ENCODE measurements around the gene STARD9. TPM values are rescaled to one million over a fixed set of nuclear protein-coding genes. Genes with fewer than 3 reads are reported as not detected.
"Not testable (repeated sequence)": the region's sequence is repeated elsewhere in the genome, so short reads cannot be mapped to it uniquely, and the experiment has no call there.

STARD9 gene
- total RNA-seq, 1 donor: 9.1 TPM

DNA sequence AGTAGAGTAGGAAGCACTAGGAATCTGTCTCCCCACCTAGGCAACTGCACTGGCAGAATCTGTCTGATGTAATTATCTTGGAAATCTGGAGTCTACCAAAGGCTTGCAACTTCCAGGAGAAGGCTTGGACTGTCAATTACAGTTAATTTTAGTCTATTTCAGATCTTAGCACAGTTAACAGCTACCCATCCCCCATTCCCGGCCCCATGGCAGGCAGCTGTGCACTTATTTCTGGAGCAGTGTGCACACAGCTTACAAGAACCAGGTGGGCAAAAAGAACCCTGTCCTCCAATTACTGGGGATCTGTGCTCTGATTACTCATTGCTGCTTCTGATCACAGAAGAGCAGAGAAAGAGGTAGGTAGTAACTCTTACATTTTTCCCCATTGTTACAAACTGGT, 173.9 kb downstream of the STARD9 start:
- no peak overlapping the region for H3K4me3 ChIP-seq (ENCODE audit: low read depth, low read length)
- TF ChIP-seq, protein P1, sequence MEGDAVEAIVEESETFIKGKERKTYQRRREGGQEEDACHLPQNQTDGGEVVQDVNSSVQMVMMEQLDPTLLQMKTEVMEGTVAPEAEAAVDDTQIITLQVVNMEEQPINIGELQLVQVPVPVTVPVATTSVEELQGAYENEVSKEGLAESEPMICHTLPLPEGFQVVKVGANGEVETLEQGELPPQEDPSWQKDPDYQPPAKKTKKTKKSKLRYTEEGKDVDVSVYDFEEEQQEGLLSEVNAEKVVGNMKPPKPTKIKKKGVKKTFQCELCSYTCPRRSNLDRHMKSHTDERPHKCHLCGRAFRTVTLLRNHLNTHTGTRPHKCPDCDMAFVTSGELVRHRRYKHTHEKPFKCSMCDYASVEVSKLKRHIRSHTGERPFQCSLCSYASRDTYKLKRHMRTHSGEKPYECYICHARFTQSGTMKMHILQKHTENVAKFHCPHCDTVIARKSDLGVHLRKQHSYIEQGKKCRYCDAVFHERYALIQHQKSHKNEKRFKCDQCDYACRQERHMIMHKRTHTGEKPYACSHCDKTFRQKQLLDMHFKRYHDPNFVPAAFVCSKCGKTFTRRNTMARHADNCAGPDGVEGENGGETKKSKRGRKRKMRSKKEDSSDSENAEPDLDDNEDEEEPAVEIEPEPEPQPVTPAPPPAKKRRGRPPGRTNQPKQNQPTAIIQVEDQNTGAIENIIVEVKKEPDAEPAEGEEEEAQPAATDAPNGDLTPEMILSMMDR (IDR thresholded peaks at IDR 0.05; ENCODE audit: insufficient read depth, low read depth, low read length): no peak
- DNase-seq (ENCODE audit: low read depth): no peak

DNA sequence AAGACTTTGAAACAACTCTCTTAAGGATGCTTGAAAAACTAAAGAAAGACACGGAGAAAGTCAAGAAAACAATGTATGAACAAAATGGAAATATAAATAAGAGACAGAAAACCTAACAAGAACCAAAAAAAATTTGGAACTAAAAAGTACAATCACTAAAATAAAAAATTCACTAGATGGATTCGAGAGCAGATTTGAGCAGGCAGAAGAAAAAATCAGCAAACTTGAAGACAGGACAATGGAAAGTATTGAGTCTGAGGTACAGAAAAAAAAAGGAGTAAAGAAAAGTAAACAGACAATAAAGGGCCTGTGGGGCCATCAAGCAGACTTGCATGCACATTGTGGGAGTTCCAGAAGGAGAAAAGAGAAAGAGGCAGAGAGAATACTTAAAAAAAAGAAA, 174.9 kb downstream of the STARD9 start:
- DNase-seq (ENCODE audit: low read depth): no peak
- TF ChIP-seq, protein P1 (IDR thresholded peaks at IDR 0.05; ENCODE audit: insufficient read depth, low read depth, low read length): no peak
- no peak overlapping the region for H3K4me3 ChIP-seq (ENCODE audit: low read depth, low read length)

DNA sequence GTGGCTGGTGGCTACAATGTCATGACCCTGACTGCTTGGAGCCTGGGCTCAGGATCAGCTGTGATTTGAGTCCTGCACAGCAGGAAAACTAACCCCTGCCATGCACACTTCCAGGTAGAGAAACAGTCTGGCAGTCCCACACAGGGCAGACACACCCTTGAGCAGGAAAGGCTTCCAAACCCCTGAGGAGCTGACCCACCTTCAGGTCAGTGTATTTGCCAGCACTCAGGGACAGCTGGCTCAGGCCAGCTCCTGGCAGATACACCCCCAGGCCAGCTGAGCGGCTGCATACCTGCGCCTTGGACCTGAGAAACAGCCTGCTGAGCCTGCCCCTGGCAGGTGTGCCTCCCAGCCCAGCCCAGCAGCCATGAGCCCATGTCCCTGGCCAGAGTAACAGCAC, 183.7 kb downstream of the STARD9 start:
- TF ChIP-seq, protein P1 (IDR thresholded peaks at IDR 0.05; ENCODE audit: insufficient read depth, low read depth, low read length): no peak
- no peak overlapping the region for H3K4me3 ChIP-seq (ENCODE audit: low read depth, low read length)
- no peak for DNase-seq (ENCODE audit: low read depth)

DNA sequence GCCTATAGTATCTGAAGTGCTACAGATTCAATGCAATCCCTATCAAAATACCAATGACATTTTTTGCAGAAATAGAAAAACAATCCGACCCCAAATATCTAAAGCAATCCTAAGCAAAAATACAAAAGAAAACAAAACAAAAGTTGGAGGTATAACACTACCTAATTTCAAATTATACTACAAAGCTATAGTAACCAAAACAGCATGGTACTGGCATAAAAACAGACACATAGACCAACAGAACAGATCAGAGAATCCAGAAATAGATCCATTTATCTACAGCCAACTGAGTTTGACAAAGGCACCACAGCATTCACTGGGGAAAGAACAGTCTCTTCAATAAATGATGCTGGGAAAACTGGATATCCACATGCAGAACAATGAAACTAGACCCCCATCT, 185.4 kb downstream of the STARD9 start:
- TF ChIP-seq, protein P1 (IDR thresholded peaks at IDR 0.05; ENCODE audit: insufficient read depth, low read depth, low read length): no peak
- DNase-seq (ENCODE audit: low read depth): no peak

DNA sequence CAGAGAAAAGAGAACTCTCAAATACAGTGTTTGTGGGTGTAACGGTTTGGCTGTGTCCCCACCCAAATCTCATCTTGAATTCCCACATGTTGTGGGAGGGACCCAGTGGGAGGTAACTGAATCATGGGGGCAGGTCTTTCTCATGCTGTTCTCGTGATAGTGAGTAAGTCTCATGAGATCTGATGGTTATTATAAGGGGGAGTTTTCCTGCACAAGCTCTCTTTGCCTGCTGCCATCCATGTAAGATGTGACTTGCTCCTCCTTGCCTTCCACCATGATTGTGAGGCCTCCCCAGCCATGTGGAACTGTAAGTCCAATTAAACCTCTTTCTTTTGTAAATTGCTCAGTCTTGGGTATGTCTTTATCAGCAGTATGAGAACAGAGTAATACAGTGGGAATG, 186.4 kb downstream of the STARD9 start:
- DNase-seq (ENCODE audit: low read depth); H3K4me3 ChIP-seq (ENCODE audit: low read depth, low read length): not testable (repeated sequence)

More for the DNA sequence above, 185.4 kb downstream of the STARD9 start:
- no peak overlapping the region for H3K4me3 ChIP-seq (ENCODE audit: low read depth, low read length)

DNA sequence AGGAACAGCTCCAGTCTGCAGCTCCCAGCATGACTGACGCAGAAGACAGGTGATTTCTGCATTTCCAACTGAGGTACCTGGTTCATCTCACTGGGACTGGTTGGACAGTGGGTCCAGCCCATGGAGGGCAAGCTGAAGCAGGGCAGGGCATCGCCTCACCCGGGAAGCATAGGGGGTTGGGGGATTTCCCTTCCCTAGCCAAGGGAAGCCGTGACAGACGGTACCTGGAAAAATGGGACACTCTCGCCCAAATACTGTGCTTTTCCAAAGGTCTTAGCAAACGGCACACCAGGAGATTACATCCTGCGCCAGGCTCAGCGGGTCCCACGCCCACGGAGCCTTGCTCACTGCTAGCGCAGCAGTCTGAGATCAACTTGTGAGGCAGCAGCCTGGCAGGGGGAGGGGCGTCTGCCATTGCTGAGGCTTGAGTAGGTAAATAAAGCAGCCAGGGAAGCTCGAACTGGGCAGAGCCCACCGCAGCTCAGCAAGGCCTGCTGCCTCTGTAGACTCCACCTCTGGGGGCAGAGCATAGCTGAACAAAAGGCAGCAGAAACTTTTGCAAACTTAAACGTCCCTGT, 188.8 kb downstream of the STARD9 start:
- not testable (repeated sequence) for DNase-seq (ENCODE audit: low read depth); H3K4me3 ChIP-seq (ENCODE audit: low read depth, low read length)

DNA sequence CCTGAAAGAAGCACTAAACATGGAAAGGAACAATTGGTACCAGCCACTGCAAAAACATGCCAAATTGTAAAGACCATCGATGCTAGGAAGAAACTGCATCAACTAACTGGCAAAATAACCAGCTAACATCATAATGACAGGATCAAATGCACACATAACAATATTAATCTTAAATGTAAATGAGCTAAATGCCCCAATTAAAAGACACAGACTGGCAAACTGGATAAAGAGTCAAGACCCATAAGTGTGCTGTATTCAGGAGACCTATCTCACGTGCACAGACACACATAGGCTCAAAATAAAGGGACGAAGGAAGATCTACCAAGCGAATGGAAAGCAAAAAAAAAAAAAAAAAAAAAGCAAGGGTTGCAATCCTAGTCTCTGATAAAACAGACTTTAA, 190.7 kb downstream of the STARD9 start:
- not testable (repeated sequence) for DNase-seq (ENCODE audit: low read depth); H3K4me3 ChIP-seq (ENCODE audit: low read depth, low read length)

Other genes starting within 250 kb of the STARD9 start
- gene CAPN3, start 216.1 kb upstream of the STARD9 start, total RNA-seq: 0.64 and 2.6 TPM in 2 replicates
- 74.1 and 90.2 TPM in 2 replicates for gene ZNF106, start 84.5 kb upstream of the STARD9 start, total RNA-seq
- gene SNAP23, start 80.0 kb upstream of the STARD9 start, total RNA-seq: 81.5 and 83.3 TPM in 2 replicates
- 13.5 and 19.9 TPM in 2 replicates for gene LRRC57, start 26.8 kb upstream of the STARD9 start, total RNA-seq
- 25.9 and 26.7 TPM in 2 replicates for gene HAUS2, start 26.8 kb upstream of the STARD9 start, total RNA-seq
- 6.8 and 15.1 TPM in 2 replicates for gene CDAN1, start 161.5 kb downstream of the STARD9 start, total RNA-seq